IMR-90 (cell line): ENCODE measurements around the gene ZNF232.
"Not testable (repeated sequence)": the region's sequence is repeated elsewhere in the genome, so short reads cannot be mapped to it uniquely, and the experiment has no call there.

ENCODE experiments used
- POLR2A ChIP-seq: IDR thresholded peaks from 2 replicates; pipeline ENCODE4 v1.6.1; 2012; ENCODE audit warnings: mild to moderate bottlenecking, low read depth, low read length
- RAD21 ChIP-seq: IDR thresholded peaks from 2 replicates; pipeline ENCODE4 v1.6.1; 2012; ENCODE audit warnings: low read length, improper control_type of control experiment
- RCOR1 ChIP-seq: IDR thresholded peaks from 2 replicates; pipeline ENCODE4 v1.6.1; 2012; ENCODE audit warnings: mild to moderate bottlenecking, low read length, improper control_type of control experiment; ENCODE audit not compliant: insufficient replicate concordance
- TF ChIP-seq, protein P1 (sequence below): conservative IDR thresholded peaks from 2 replicates; pipeline ENCODE4 v1.5.1; 2012; ENCODE audit warnings: mild to moderate bottlenecking, low read depth, low read length, improper control_type of control experiment

DNA sequence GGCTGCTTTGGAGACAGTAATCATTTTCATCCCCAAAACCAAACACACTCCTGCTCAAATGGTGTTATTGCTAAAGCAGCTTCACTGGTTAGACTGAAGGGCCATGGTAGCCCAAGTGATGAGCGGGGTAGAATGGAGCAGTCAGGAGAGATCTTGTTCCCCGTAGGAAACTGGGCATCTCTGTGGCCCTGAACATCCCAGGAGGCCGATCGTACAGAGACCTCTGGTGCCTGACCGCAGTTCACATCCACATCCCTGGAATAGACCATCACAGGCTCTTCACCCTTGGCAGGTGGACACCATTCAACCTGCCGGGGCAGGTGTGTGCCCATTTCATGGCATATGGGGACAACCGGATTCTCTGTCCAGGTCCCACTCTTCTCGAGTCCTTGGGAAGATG lies 18.1 kb upstream of the ZNF232 start:
- TF ChIP-seq RCOR1, POLR2A, RAD21: not testable (repeated sequence)
- TF ChIP-seq, protein P1, sequence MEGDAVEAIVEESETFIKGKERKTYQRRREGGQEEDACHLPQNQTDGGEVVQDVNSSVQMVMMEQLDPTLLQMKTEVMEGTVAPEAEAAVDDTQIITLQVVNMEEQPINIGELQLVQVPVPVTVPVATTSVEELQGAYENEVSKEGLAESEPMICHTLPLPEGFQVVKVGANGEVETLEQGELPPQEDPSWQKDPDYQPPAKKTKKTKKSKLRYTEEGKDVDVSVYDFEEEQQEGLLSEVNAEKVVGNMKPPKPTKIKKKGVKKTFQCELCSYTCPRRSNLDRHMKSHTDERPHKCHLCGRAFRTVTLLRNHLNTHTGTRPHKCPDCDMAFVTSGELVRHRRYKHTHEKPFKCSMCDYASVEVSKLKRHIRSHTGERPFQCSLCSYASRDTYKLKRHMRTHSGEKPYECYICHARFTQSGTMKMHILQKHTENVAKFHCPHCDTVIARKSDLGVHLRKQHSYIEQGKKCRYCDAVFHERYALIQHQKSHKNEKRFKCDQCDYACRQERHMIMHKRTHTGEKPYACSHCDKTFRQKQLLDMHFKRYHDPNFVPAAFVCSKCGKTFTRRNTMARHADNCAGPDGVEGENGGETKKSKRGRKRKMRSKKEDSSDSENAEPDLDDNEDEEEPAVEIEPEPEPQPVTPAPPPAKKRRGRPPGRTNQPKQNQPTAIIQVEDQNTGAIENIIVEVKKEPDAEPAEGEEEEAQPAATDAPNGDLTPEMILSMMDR = not testable (repeated sequence)
